CD4-positive, alpha-beta T cell treated with Interleukin-21 for 1 hour (primary cell): ENCODE results near the gene TCERG1.

Experiments used
- DNase-seq: peaks from one replicate; pipeline ENCODE4 v3.0.0-alpha.2; 2020

TCERG1 gene

DNA sequence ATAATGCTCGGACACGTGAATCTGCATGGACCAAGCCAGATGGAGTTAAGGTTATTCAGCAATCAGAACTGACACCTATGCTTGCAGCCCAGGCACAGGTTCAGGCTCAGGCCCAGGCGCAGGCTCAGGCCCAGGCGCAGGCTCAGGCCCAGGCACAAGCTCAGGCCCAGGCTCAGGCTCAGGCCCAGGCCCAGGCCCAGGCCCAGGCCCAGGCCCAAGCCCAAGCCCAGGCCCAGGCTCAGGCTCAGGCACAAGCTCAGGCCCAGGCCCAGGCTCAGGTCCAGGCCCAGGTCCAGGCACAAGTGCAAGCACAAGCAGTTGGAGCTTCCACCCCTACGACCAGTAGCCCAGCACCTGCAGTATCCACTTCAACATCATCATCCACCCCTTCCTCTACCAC is 11.8 kb downstream of the TCERG1 start:
- no peak for DNase-seq

DNA sequence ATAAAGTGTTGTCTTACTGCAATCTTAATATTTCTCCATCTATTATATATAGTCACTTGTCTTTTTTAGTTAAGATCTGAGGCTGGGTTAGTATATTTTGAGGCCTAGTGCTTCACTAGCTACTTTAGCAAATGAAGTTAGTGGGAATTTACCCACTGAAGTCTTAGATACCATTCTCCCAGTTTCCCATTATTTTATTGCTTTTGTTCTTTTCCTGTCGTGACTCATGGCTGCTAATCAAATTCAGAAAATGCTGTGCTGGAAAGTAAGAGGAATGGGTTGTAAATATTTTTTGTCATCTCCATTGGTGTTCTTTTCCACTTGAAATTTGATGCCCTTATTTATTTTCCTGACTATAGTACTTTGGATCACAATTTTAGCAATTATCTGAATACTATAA is 14.2 kb downstream of the TCERG1 start:
- DNase-seq = no peak

DNA sequence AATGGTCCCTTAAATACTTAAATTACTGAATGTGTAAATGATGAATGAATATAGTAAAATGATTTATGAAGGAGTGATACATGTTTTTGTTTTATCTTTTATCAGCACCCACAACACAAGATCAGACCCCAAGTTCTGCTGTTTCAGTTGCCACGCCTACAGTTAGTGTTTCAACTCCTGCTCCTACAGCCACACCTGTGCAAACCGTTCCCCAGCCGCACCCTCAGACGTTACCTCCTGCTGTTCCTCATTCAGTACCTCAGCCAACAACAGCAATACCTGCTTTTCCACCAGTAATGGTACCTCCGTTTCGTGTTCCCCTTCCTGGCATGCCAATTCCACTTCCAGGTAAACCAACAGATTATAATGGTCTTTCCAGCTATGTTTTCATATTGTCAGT is 16.3 kb downstream of the TCERG1 start:
- no peak for DNase-seq

DNA sequence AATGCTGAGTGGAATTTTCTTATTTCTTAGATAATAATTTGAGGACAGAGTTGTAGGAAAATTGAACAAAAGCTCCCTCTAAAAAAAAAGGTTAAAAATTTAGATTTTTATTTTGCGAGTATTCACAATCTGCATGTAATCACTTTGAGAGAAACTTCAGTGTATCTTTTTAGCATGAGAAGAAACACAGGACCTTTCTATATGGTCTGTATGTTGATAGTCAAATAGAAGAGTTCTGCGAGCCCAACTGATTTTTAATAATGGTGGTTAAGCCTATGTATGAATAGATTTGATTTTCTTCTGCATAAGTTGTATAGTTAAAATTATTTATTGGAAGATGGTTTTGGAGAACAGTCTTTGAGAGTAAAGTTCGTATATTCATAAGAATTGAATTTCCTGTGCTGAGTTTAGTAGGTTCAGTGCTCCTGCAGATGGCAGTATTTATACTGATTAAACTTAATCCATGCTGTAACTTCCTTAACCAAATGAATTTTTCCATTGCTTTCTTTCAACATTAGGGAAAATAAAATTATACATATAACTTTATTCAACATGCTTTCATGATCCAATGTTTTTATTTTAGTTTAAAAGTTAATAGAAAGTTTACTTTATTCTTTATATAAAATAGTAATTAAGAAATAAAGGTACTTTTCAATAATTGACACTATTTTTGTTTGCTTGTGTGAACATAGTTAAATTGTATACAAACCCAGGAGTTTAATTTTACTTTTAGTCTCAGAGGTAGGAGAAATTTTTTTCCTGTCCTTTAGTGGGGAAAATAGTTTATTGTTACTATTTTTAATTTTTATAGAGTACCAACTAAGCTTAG is 19.6 kb downstream of the TCERG1 start:
- DNase-seq = no peak

DNA sequence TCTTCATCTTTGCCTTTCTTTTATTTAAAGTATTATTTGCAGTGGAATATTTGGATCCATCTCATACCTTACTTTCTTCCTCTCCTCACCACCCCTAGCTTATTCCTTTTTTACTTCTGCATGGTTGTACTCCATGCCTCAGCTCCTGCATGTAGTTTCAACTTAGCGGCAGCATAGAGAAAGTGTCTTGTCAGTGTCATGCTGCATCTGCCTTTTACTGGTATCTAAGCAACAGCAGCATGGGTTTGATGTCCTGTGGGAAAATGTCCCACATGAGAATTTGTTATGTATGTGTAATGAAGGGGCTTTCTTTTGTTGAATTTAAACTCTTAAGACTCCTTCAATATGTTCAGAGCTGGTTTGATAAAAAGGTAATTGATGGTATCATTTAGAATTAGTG is 20.6 kb downstream of the TCERG1 start:
- DNase-seq = no peak

DNA sequence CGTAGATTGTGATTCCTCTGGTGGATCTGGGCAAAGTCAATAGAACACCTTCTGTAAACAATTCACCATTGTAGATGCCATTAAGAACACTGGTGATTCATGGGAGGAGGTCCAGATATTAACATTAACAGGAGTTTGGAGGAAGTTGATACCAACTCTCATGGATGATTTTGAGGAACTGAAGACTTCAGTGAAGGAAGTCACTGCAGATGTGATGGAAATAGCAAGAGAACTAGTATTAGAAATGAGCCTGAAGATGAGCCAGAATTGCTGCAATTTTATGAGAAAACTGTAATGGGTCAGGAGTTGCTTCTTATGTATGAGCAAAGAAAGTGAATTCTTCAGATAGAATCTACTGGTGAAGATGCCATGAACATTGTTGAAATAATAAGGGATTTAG is 26.9 kb downstream of the TCERG1 start:
- no peak for DNase-seq

DNA sequence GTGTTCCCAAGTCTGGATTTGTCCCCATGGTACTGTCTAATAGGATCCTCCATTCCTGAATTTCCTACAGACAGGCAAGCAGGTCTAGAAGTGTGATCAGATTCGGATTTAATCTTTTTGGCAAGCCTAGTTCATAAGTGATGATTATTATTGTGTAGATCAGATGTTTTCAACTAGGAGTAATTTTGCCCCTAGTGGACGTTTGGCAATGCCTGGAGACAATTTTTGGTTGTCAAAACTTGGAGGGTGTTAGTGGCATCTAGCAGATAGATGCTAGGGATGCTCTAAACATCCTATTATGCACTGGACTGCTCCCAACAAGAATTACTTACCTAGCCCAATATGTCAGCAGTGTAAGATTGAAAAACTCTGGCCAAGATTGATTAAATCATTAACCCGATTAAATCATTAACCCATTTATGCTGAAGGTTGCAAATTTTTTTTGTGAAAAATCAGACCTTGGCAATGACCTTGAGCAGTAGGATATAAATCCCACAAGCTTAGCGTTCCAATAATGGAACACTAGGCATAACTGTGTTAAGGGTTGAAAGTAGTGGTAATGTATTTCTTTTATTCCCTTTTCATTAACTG is 28.2 kb downstream of the TCERG1 start:
- no peak for DNase-seq

DNA sequence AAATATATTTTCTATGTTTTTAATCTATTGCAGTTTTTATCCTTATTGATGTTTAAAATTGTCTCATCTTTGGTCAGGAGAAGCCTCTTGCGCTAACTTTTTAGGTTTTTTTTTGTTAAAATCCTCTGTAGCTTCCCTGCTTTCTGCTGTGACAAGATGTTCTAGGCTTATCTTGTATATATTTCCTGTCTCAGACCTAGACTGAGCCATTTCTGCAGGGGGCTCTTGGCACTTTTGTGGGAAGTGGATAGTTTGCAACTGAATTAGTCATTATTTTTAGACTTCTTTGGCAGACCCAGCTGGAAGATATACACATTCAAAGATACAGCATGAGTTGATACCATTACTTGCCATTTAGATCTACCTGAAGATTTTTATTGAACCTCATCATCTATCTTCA is 28.8 kb downstream of the TCERG1 start:
- DNase-seq = no peak

DNA sequence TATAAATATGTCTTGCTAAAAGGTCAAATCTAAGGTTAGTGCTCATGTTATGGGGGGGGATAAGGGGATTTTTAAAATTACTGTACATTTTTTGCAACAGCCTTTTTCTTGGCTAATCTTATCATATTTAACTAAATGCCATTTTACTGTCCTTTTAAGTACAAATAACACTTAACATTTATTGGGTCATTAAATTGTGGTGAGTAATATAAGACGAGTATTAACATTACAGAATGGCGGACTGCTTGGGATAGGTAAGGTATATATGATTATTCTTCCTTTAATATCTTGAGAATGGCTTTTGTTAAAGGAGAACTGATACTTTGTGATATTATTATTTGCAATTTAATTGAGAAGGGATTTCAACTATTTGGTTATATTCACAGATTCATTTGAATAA is 35.6 kb downstream of the TCERG1 start:
- DNase-seq = no peak

DNA sequence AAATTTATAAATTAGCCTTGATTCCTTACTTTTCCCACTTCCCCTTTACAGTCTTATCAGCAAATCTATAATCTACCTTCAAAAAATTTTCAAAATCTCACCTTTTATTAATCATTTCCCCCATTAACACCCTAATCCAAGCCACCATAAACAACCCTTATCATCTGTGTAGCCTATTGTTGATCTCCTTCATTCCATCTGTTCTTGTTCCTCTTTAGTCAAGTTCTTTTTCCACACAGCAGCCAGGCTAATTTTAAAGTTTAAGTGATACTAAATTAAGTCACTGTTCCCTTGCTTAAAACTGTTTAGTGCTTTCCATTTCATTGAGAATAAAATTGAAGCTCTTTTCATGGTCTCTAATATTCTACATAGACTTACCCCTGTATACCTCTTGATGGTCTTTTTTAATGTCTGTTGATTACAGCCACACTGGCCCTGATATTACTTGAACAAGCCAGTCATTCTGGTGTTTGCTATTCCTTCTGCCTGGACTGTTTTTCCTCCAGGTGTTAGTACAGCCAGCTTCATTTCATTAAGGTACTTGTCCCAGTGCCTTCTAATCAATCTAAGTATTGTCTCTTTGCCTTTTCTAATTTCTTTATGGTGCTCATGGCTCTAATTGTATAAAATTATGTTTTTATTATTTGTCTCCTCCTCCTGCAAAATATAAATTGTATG is 37.7 kb downstream of the TCERG1 start:
- no peak for DNase-seq

DNA sequence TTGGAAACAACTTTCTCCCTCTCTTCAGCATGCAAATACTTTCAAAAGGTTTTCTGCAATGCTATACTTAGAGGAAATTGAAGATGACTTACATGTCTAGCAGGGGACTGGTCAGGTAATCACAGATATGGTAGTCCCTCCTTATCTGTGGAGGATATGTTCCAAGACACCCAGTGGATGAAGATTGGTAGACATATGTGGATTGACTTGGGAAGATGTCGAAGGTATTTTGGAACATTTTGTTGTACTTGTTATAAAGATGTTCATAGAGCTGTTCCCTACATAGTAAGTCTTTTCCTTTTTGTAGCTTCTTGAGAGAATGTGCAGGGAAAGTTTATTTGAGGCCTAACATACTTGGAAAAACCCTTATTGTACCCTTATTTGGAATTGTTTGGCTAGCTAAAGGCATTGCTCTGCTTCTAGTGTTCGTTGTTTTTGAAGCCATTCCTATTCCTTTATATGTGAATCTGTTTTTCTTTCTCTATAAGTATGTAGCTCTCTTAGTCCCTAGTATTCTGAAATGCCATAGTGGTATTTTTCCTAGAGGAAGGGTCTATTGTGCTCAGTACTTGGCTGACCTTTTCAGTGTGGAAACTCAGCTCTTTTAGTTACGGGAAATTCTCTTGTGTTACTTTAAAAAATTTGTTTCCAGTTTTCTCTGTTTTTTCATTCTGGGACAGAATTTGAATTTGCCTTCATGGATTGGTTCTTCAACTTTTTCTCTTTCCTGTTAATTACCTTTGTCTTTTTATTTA is 43.1 kb downstream of the TCERG1 start:
- no peak for DNase-seq

DNA sequence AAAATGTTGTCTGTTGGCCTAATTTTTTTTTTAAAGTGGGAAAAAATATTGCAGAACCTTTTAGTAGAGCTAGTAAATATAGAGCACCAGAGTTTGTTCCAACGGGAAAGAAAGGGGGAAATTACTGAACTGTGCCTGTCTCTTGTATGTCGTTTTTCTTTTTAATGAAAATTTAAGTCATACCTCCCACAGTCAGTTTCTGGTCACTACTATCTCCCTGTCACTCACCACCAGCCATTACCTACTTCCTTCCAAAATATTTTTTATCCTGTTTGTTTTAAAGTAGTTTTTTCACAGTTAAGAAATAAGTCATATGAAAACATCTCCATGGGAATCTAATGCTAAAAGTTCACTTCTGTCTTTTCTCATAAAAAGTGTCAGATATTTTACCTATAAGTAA is 47.5 kb downstream of the TCERG1 start:
- DNase-seq = no peak

DNA sequence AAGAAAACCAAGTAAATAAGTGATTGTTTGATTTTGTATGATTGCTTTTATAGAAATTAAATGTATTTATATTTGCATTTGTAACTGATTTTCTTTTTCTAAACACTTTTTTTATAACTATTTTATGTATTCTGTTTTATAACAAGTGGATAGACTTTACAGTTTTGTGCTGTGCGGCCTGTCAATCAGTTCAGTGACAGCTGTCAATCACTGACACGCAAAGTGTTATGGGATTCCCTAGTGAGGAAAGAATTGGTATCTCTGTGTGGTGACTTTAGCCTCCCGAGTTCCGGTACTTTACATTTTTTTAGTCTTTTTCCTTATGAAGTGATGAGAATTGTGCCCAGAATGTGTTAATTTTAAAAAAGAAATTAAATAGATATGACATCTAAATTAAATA is 52.5 kb downstream of the TCERG1 start:
- no peak for DNase-seq

DNA sequence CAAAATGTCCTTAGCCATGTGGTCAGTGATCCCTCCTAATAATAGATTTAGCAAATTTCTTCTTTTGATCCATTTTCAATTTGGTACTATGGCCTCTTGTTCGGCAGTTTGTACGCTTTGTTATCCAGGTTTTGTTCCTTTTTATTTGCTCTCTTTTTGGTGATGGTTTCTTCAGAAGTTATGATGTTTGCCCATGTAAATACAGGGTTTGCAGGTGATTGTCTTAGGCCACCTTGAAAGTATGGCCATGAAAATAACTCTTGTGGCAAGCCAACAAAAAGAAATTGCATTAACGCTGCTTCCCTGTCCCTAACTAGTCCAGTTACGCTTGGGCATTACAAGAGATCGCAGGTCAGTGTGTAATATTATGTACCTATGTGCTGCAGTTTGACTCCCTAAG is 60.3 kb downstream of the TCERG1 start:
- DNase-seq = no peak

DNA sequence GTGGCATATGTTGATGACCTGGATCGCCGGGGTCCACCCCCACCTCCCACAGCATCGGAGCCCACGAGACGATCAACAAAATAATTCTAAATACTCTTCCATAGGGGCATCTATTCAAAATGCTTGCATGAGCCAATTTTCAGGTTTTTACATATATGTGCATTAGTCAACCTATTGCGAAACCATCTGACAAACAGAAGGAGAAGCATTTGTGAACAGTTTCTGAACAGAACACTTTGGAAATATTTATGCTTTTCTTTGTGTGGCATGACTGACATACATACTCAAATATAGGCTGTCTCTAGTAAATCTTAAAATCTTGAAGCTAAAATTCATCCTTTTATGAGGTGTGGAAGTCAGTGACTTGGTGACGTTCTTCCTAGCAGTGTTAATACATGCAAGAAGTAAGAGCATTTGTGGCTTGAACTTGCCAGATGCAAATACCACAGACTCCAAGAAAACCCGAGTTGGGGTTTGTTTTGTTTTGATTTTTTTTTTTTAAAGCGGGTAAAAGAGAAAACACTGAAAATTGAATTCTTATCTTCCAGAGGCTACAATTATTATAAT is 63.5 kb downstream of the TCERG1 start:
- no peak for DNase-seq

DNA sequence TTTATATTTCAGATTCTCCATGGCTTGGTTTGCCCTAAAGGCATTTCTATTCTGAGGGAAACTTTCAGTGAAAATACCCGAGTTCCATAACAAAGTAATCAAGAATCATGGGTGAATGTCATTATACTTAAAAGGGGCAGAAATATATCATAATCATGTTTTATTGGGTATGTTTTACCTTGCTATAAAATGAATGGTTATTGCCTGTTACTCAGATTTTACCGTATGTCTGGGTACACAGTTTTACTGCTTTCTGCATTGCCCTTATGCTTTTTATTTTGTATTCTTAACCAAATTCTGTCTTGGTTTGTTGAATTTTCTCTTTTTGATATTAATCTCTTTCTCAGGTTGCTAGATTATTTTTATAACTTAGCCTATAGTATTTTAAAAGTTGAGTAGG is 66.3 kb downstream of the TCERG1 start:
- no peak for DNase-seq

DNA sequence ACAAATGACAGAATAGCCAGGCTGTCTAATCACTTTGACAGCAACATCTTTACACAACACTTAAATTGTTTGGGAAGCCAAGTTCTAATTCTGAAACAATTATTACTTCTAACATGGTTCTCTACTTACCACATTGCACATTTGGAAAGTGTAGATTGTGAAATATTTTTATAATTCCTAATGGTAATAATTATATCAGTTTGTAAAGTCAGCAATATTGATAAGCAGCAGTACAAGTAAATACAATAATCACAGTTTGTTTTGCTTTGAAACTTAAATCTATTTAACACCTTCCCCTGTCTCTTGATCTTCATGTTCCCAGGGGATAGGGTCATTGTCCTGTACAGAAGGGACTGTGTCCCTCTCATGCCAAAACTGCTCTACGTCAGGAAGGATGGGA is 67.4 kb downstream of the TCERG1 start:
- no peak for DNase-seq

DNA sequence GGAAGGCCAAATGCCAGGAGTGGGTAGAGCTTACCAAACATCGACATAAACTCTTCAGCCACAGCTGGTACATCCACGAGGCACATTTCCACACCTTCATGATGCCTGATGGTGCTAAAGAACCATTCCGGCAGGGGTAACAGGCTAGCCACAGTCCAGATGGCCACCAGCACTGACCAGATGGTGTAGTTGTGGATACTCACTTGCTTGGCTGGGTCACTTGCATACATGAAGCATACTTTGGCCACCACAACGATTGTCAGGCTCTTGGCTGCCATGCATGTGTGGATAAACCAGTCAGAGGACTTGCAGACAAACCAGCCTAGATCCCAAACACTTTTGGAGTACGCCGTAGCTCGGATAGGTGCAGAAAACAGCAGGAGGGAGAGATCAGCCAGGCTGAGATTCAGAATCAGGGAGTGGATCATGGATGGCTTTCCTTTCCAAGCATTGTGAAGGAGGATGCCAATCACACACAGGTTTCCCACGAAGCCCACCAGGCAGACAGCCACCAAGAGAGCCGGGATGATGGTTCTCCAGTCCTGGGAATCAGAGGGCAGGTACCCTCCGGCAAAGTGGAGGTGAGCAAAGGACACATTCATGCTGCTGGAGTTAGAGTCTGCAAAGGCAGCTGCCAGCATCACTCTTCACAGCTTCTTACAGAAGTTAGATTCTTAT is 68.5 kb downstream of the TCERG1 start:
- DNase-seq = no peak

DNA sequence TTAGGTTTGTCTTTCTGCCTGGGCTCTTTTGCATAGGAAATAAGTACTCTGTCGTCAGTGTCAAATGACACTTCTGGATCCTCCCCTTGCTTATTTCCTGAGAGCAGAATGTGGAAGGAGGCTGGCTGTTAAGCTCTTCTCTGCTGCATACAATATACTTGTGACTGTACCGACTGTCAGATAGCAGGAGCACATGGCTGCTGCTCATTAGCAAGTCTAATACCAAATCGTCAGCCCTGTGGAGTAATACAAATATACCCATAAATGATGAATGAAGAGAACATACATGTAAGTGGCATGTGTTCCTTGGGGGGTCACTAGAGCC is 69.0 kb downstream of the TCERG1 start, which contains the start of gene GPR151:
TSS of gene GPR151 (minus strand) at position 40 of the 325 bp plus-strand sequence. CDS start 77 bp downstream, outside the sequence.
- DNase-seq = no peak

DNA sequence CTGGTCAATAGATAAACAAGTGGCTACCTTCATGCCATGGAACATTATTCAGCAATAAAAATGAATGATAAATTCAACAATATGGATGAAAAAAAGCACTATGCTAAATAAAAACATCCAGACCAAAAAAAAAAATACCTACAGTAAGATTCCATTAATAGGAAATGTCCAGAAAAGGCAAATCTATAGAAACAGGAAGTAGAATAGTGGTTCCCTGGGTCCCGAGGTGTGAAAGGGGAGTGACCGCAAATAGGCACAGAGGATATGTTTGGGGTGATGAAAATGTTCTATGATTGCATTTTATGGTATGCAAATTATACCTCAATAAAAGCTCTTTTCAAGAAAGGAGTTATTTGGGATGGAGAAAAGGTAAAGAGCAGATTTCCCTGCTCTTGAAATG is 72.4 kb downstream of the TCERG1 start:
- DNase-seq = no peak

DNA sequence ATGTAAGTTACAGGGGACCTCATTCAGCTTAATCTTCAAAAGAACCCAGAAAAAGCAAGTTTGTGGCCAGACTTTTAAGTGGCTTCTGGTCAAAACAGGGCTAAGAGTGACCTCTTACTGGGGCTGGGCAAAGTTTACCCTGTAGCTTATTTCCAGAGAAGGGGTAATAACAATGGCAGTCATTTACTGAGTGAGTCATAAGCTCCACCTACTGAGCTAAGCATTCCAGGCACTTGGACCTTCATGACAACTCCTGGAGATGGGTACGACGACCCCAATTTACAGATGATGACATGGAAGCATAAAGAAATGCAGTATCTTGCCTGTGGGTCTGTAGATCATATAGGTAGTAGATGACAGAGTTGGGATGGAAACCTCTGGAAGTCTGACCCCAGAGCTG is 73.6 kb downstream of the TCERG1 start:
- DNase-seq = no peak

DNA sequence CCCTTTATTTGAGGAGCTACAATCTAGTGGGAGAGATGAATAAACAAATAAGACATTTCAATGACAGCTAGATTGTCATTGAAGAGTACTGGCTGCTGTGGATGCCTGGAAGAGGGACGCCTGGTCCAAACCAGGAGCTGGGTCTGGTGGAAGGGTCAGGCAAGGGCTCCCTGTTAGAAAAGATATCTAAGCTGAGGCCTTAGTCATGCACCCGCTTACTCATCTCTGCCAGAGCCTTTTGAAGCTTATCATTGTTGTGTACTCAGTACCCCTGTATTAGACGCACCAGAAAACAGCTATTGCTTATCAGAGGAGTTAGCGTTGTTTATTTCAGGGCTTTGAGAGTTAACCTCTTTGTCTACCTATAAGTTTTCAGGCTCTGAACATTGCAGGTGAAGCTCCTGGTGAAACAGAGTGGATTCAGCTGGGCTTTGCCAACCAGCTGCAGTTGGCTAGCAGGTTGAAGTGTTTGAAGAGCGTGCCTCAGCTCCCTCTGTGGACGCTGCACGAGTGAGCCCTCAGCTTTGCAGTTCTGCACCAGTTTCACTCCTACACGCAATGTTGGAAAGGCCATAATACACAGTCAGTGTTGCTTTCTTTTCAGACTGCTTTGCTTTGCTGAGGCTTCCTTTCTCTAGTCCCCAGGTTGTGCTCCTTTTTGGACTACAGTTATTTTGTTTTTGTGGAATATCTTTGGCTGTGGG is 74.4 kb downstream of the TCERG1 start:
- no peak for DNase-seq
